ENCODE data around the gene TAF11L2.
"Not testable (repeated sequence)": the region's sequence is repeated elsewhere in the genome, so short reads cannot be mapped to it uniquely, and the experiment has no call there.

Gene TAF11L2

GRCh38 chr5:17526504-17526903 lies 28.5 kb downstream of the TAF11L2 start:
- DNase-seq (ENCODE audit: low spot score), result not testable (repeated sequence)

GRCh38 chr5:17528369-17528768 lies 30.3 kb downstream of the TAF11L2 start, which contains the start of gene TAF11L6:
Gene TAF11L6, plus strand, starts transcription at chr5:17528669.
- DNase-seq (ENCODE audit: low spot score), result not testable (repeated sequence)

Measured in AG08396 (cell line).